DND-41 (cell line): ENCODE measurements around the gene SKA1.
A peak's percentile ranks its signal among the peaks of the same experiment; 100 is the strongest.
"Not testable (repeated sequence)": the region's sequence is repeated elsewhere in the genome, so short reads cannot be mapped to it uniquely, and the experiment has no call there.

ENCODE experiments used
- ATAC-seq: fragments of 200-7000 bp; cut with Tn5 transposase; 3 replicates; pipeline ENCODE4 v1.9.1; 2021; ENCODE audit warnings: low read depth; ENCODE audit not compliant: insufficient read depth
- DNase-seq: peaks from one replicate; pipeline ENCODE4 v3.0.0-alpha.2; 2020
- H2AFZ ChIP-seq: 2 replicates; pipeline ENCODE4 v1.6.0; 2012; ENCODE audit warnings: low read depth, low read length
- H3K27ac ChIP-seq: 2 replicates; pipeline ENCODE4 v1.5.1; 2012; ENCODE audit warnings: low read length, inconsistent platforms
- H3K27me3 ChIP-seq: fragments of 200-600 bp; sonication (generic); 2 replicates; pipeline ENCODE4 v1.6.0; 2012; ENCODE audit warnings: low read length, mild to moderate bottlenecking, inconsistent platforms; ENCODE audit not compliant: insufficient read depth, poor library complexity
- H3K36me3 ChIP-seq: 2 replicates; pipeline ENCODE4 v1.5.1; 2012; ENCODE audit warnings: low read length, inconsistent platforms; ENCODE audit not compliant: insufficient read depth
- H3K4me1 ChIP-seq: 2 replicates; pipeline ENCODE4 v1.5.1; 2012; ENCODE audit warnings: mild to moderate bottlenecking, low read length; ENCODE audit not compliant: insufficient read depth
- H3K4me2 ChIP-seq: 2 replicates; pipeline ENCODE4 v1.6.0; 2012; ENCODE audit warnings: mild to moderate bottlenecking, moderate library complexity, low read length, inconsistent platforms; ENCODE audit not compliant: insufficient read depth
- H3K4me3 ChIP-seq, 2 experiments: fragments of 200-600 bp in 1 of 2; shearing (Covaris generic) in 1 of 2; 2 replicates each; pipeline ENCODE4 v1.5.1; 2012 to 2016; ENCODE audit warnings: inconsistent platforms in 2 of 2, low read length in 2 of 2, mild to moderate bottlenecking in 2 of 2, low read depth in 1 of 2, moderate library complexity in 1 of 2
- H3K79me2 ChIP-seq: 2 replicates; pipeline ENCODE4 v1.6.0; 2012; ENCODE audit warnings: low read length, inconsistent platforms; ENCODE audit not compliant: insufficient read depth
- H3K9ac ChIP-seq: 2 replicates; pipeline ENCODE4 v1.6.0; 2012; ENCODE audit warnings: low read depth, mild to moderate bottlenecking, inconsistent platforms, low read length, moderate library complexity
- H3K9me3 ChIP-seq: 2 replicates; pipeline ENCODE4 v1.5.1; 2012; ENCODE audit warnings: low read length, moderate library complexity, mild to moderate bottlenecking, inconsistent platforms; ENCODE audit not compliant: insufficient read depth, severe bottlenecking
- H4K20me1 ChIP-seq: 2 replicates; pipeline ENCODE4 v1.6.0; 2012; ENCODE audit warnings: low read length; ENCODE audit not compliant: insufficient read depth
- EZH2 ChIP-seq: IDR thresholded peaks from 3 replicates; pipeline ENCODE4 v1.6.1; 2012; ENCODE audit warnings: borderline replicate concordance, low read depth, mild to moderate bottlenecking, moderate library complexity, low read length, inconsistent platforms; ENCODE audit not compliant: severe bottlenecking
- TF ChIP-seq, protein P1 (sequence below): IDR thresholded peaks from 2 replicates; pipeline ENCODE4 v1.5.1; 2012; ENCODE audit warnings: borderline replicate concordance, low read length, moderate library complexity, mild to moderate bottlenecking; ENCODE audit not compliant: poor library complexity, severe bottlenecking; ENCODE audit errors: extremely low read depth

Gene SKA1

GRCh38 chr18:50409236-50409635 is 34.4 kb downstream of the SKA1 start:
- no peak overlapping the region for H3K4me2 ChIP-seq
- H3K27ac ChIP-seq: no peak overlapping the region
- H3K9me3 ChIP-seq: no peaks in the 10 kb centered on the region
- no peak overlapping the region for H3K4me3 ChIP-seq
- no peaks in the 10 kb centered on the region for H3K27me3 ChIP-seq
- TF ChIP-seq, protein P1, sequence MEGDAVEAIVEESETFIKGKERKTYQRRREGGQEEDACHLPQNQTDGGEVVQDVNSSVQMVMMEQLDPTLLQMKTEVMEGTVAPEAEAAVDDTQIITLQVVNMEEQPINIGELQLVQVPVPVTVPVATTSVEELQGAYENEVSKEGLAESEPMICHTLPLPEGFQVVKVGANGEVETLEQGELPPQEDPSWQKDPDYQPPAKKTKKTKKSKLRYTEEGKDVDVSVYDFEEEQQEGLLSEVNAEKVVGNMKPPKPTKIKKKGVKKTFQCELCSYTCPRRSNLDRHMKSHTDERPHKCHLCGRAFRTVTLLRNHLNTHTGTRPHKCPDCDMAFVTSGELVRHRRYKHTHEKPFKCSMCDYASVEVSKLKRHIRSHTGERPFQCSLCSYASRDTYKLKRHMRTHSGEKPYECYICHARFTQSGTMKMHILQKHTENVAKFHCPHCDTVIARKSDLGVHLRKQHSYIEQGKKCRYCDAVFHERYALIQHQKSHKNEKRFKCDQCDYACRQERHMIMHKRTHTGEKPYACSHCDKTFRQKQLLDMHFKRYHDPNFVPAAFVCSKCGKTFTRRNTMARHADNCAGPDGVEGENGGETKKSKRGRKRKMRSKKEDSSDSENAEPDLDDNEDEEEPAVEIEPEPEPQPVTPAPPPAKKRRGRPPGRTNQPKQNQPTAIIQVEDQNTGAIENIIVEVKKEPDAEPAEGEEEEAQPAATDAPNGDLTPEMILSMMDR: no peak
- no peak for TF ChIP-seq EZH2
- no peak overlapping the region for H2AFZ ChIP-seq
- no peak for DNase-seq
- no peaks in the 10 kb centered on the region for H3K79me2 ChIP-seq
- no peaks in the 10 kb centered on the region for H3K36me3 ChIP-seq
- H4K20me1 ChIP-seq: no peaks in the 10 kb centered on the region
- no peak overlapping the region for H3K9ac ChIP-seq
- no peak for ATAC-seq
- H3K4me1 ChIP-seq: no peaks in the 10 kb centered on the region

- TF ChIP-seq, protein P1: no peak
- TF ChIP-seq EZH2: no peak
- ATAC-seq: no peak
Observed at GRCh38 chr18:50410008-50410407, 35.2 kb downstream of the SKA1 start.

GRCh38 chr18:50410894-50411293 is 36.0 kb downstream of the SKA1 start:
- Histone ChIP-seq H3K4me3 (no peak overlapping the region), H3K4me2 (no peak overlapping the region), H3K79me2 (no peaks in the 10 kb centered on the region), H3K4me1 (no peaks in the 10 kb centered on the region), H3K9me3 (no peaks in the 10 kb centered on the region), H3K27ac (no peak overlapping the region), H2AFZ (no peak overlapping the region), H3K36me3 (no peaks in the 10 kb centered on the region), H3K27me3 (no peaks in the 10 kb centered on the region), H4K20me1 (no peaks in the 10 kb centered on the region), H3K9ac (no peak overlapping the region)
- TF ChIP-seq, protein P1: no peak
- no peak for TF ChIP-seq EZH2
- DNase-seq (no peak), ATAC-seq (no peak)

More at GRCh38 chr18:50410008-50410407, 35.2 kb downstream of the SKA1 start:
- Histone ChIP-seq H2AFZ (no peak overlapping the region), H3K27ac (no peak overlapping the region), H3K79me2 (no peaks in the 10 kb centered on the region), H4K20me1 (no peaks in the 10 kb centered on the region), H3K36me3 (no peaks in the 10 kb centered on the region), H3K27me3 (no peaks in the 10 kb centered on the region), H3K9ac (no peak overlapping the region), H3K4me3 (no peak overlapping the region), H3K4me2 (no peak overlapping the region), H3K9me3 (no peaks in the 10 kb centered on the region), H3K4me1 (no peaks in the 10 kb centered on the region)
- DNase-seq: peak; percentile 13

- H3K36me3 ChIP-seq, ATAC-seq, H4K20me1 ChIP-seq, H3K4me3 ChIP-seq, H3K27ac ChIP-seq, H3K4me2 ChIP-seq, H2AFZ ChIP-seq, H3K27me3 ChIP-seq, H3K79me2 ChIP-seq, H3K4me1 ChIP-seq, H3K9me3 ChIP-seq, H3K9ac ChIP-seq, DNase-seq: not testable (repeated sequence)
Observed at GRCh38 chr18:50416832-50417231, 42.0 kb downstream of the SKA1 start.

DNA sequence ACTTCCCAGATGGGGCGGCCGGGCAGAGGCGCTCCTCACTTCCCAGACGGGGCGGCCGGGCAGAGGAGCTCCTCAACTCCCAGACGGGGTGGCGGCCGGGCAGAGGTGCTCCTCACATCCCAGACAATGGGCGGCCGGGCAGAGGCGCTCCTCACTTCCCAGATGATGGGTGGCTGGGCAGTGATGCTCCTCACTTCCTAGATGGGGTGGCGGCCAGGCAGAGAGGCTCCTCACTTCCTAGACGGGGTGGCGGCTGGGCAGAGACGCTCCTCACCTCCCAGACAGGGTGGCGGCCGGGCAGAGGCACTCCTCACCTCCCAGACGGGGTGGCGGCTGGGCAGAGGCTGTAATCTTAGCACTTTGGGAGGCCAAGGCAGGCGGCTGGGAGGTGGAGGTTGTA is 42.9 kb downstream of the SKA1 start:
- not testable (repeated sequence) for H3K27ac ChIP-seq, H2AFZ ChIP-seq, H3K4me3 ChIP-seq, H3K79me2 ChIP-seq, H3K4me1 ChIP-seq, H3K36me3 ChIP-seq, DNase-seq, H3K4me2 ChIP-seq, H4K20me1 ChIP-seq, H3K9me3 ChIP-seq, H3K27me3 ChIP-seq, H3K9ac ChIP-seq, ATAC-seq
